H9 (cell line): ENCODE data around the gene FCRLA. TPM values are rescaled to one million over a fixed set of nuclear protein-coding genes. Genes with fewer than 3 reads are reported as not detected.

ENCODE experiments used
- DNase-seq: peaks from one replicate; pipeline ENCODE4 v3.0.0-alpha.2; 2017
- H2AFZ ChIP-seq: one replicate; pipeline ENCODE4 v1.6.1; 2013; ENCODE audit warnings: mild to moderate bottlenecking, low read length, control low read depth, moderate library complexity
- H2AK5ac ChIP-seq: 2 replicates; pipeline ENCODE4 v1.6.1; 2013; ENCODE audit warnings: low read length, control low read depth, mixed read lengths; ENCODE audit not compliant: insufficient read length
- H2BK120ac ChIP-seq: one replicate; pipeline ENCODE4 v1.6.1; 2013; ENCODE audit warnings: low read depth, mild to moderate bottlenecking, low read length, control low read depth, inconsistent platforms; ENCODE audit not compliant: poor library complexity, severe bottlenecking
- H2BK12ac ChIP-seq: 2 replicates; pipeline ENCODE4 v1.6.1; 2013; ENCODE audit warnings: low read length, control low read depth, mixed read lengths, low read depth; ENCODE audit not compliant: insufficient read length
- H2BK15ac ChIP-seq: 2 replicates; pipeline ENCODE4 v1.6.1; 2013; ENCODE audit warnings: low read depth, low read length, control low read depth
- H2BK20ac ChIP-seq: one replicate; pipeline ENCODE4 v1.6.1; 2013; ENCODE audit warnings: low read depth, mild to moderate bottlenecking, low read length, control low read depth, inconsistent platforms; ENCODE audit not compliant: poor library complexity, severe bottlenecking
- H2BK5ac ChIP-seq: 2 replicates; pipeline ENCODE4 v1.6.1; 2013; ENCODE audit warnings: low read length, control low read depth, mixed read lengths; ENCODE audit not compliant: insufficient read length
- H3K14ac ChIP-seq: 2 replicates; pipeline ENCODE4 v1.6.1; 2013; ENCODE audit warnings: low read length, control low read depth; ENCODE audit not compliant: insufficient read depth
- H3K18ac ChIP-seq: 2 replicates; pipeline ENCODE4 v1.6.1; 2013; ENCODE audit warnings: low read depth, mild to moderate bottlenecking, mixed read lengths, low read length, control low read depth; ENCODE audit not compliant: insufficient read length
- H3K23ac ChIP-seq: 2 replicates; pipeline ENCODE4 v1.6.1; 2013; ENCODE audit warnings: low read length, control low read depth, mixed read lengths, low read depth; ENCODE audit not compliant: insufficient read length
- H3K23me2 ChIP-seq: 2 replicates; pipeline ENCODE4 v1.6.1; 2013; ENCODE audit warnings: low read depth, mild to moderate bottlenecking, mixed read lengths, low read length, control low read depth; ENCODE audit not compliant: insufficient read length, poor library complexity, severe bottlenecking
- H3K27ac ChIP-seq: 2 replicates; pipeline ENCODE4 v1.5.1; 2013; ENCODE audit warnings: low read length, control low read depth, mixed read lengths, low read depth; ENCODE audit not compliant: insufficient read length
- H3K27me3 ChIP-seq: 2 replicates; pipeline ENCODE4 v1.6.1; 2013; ENCODE audit warnings: low read length, control low read depth, inconsistent platforms; ENCODE audit not compliant: insufficient read depth
- H3K4ac ChIP-seq: 2 replicates; pipeline ENCODE4 v1.6.1; 2013; ENCODE audit warnings: low read depth, mild to moderate bottlenecking, control low read depth, inconsistent platforms, low read length, moderate library complexity
- H3K4me1 ChIP-seq: 2 replicates; pipeline ENCODE4 v1.6.1; 2013; ENCODE audit warnings: low read length, control low read depth, inconsistent platforms; ENCODE audit not compliant: insufficient read depth
- H3K4me2 ChIP-seq: 2 replicates; pipeline ENCODE4 v1.6.1; 2013; ENCODE audit warnings: low read length, control low read depth, mixed read lengths; ENCODE audit not compliant: insufficient read length, insufficient read depth
- H3K56ac ChIP-seq: 2 replicates; pipeline ENCODE4 v1.6.1; 2013; ENCODE audit warnings: low read depth, mild to moderate bottlenecking, mixed read lengths, low read length, control low read depth; ENCODE audit not compliant: insufficient read length
- H3K79me1 ChIP-seq: 2 replicates; pipeline ENCODE4 v1.6.1; 2013; ENCODE audit warnings: low read depth, mild to moderate bottlenecking, moderate library complexity, low read length, control low read depth, inconsistent platforms; ENCODE audit not compliant: insufficient read depth, poor library complexity, severe bottlenecking
- H3K79me2 ChIP-seq: 2 replicates; pipeline ENCODE4 v1.6.1; 2013; ENCODE audit warnings: low read length, control low read depth, inconsistent platforms; ENCODE audit not compliant: insufficient read depth
- H3K9ac ChIP-seq: 2 replicates; pipeline ENCODE4 v1.6.1; 2013; ENCODE audit warnings: low read length, control low read depth, mixed read lengths; ENCODE audit not compliant: insufficient read length; ENCODE audit errors: extremely low read depth
- H3K9me3 ChIP-seq: one replicate; pipeline ENCODE4 v1.6.1; 2013; ENCODE audit warnings: low read depth, low read length, inconsistent platforms; ENCODE audit not compliant: control insufficient read depth
- H3T11ph ChIP-seq: one replicate; pipeline ENCODE4 v1.6.1; 2013; ENCODE audit warnings: mild to moderate bottlenecking, low read length, control low read depth, inconsistent platforms
- H4K20me1 ChIP-seq: one replicate; pipeline ENCODE4 v1.6.1; 2013; ENCODE audit not compliant: control insufficient read depth, insufficient read length, insufficient read depth
- H4K5ac ChIP-seq: 2 replicates; pipeline ENCODE4 v1.6.1; 2013; ENCODE audit warnings: low read depth, mild to moderate bottlenecking, mixed read lengths, low read length, control low read depth; ENCODE audit not compliant: insufficient read length
- H4K8ac ChIP-seq: replicated peaks from 2 replicates; pipeline ENCODE4 v1.6.1; 2013; ENCODE audit warnings: low read length, control low read depth, mixed read lengths, low read depth; ENCODE audit not compliant: insufficient read length
- H4K91ac ChIP-seq: 2 replicates; pipeline ENCODE4 v1.6.1; 2013; ENCODE audit warnings: low read depth, mild to moderate bottlenecking, moderate library complexity, mixed read lengths, low read length, control low read depth; ENCODE audit not compliant: insufficient read length
- H3K27ac Mint-ChIP-seq, 3 experiments: 2 replicates in 2 of 3; 3 replicates in 1 of 3; pipeline ENCODE4 v1.8.0; 2020 to 2021; ENCODE audit warnings: mixed read lengths in 3 of 3, mild to moderate bottlenecking in 1 of 3, moderate library complexity in 1 of 3
- H3K27me3 Mint-ChIP-seq: 2 replicates; pipeline ENCODE4 v1.8.0; 2021; ENCODE audit warnings: low read depth, mild to moderate bottlenecking, moderate library complexity, mixed read lengths
- H3K36me3 Mint-ChIP-seq, 3 experiments: 2 replicates in 2 of 3; 3 replicates in 1 of 3; pipeline ENCODE4 v1.8.0; 2020 to 2021; ENCODE audit warnings: low read depth in 3 of 3, mixed read lengths in 3 of 3; ENCODE audit not compliant: insufficient read depth in 1 of 3
- H3K4me1 Mint-ChIP-seq, 2 experiments: 2 replicates each; pipeline ENCODE4 v1.8.0; 2020; ENCODE audit warnings: mixed read lengths in 2 of 2
- H3K4me3 Mint-ChIP-seq, 2 experiments: 2 replicates in 1 of 2; 3 replicates in 1 of 2; pipeline ENCODE4 v1.8.0; 2020 to 2021; ENCODE audit warnings: mild to moderate bottlenecking in 2 of 2, mixed read lengths in 2 of 2, moderate library complexity in 1 of 2
- H3K9me3 Mint-ChIP-seq, 2 experiments: 2 replicates in 1 of 2; 3 replicates in 1 of 2; pipeline ENCODE4 v1.8.0; 2020; ENCODE audit warnings: mild to moderate bottlenecking in 2 of 2, mixed read lengths in 2 of 2, moderate library complexity in 1 of 2
- WGBS: extraction: QIAGEN DNeasy Blood & Tissue Kit; methylation state at CpG from one replicate; pipeline ENCODE4 v1.1.7; 2013; ENCODE audit warnings: missing lambda C conversion rate, low lambda C conversion rate, mixed read lengths; ENCODE audit not compliant: insufficient read length; ENCODE audit errors: extremely low coverage; 5-methylcytosine and 5-hydroxymethylcytosine counted together
- total RNA-seq: library from RNA; stranded (reverse); gene quantifications from 2 replicates; pipeline ENCODE4 v1.2.1, GENCODE V29; 2021
- TF ChIP-seq, protein P1 (sequence below): fragments of 200-600 bp; sonication (generic); conservative IDR thresholded peaks from 3 replicates; pipeline ENCODE4 v1.8.0; 2021; ENCODE audit warnings: antibody characterized with exemption, mild to moderate bottlenecking

Gene FCRLA
- total RNA-seq, 1 experiment from 2014 or later: not detected

DNA sequence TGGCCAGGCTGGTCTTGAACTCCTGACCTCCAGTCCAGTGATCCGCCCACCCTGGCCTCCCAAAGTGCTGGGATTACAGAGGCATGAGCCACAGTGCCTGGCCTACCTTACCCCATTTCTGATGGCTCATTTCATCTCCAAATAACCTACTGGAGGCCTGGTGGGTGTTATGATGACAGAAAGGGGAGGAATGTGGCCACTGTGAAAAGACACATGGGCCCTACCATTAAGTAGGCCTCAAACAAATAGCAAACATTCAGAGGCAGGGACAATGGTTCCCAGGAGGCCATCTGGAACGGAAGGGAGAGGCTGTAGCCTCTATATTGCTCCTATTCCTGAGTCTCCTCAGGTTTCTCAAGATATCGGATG lies 932 bp upstream of the FCRLA start:
- Histone ChIP-seq H3K27me3 (no peaks in the 10 kb centered on the region), H2BK120ac (no peak overlapping the region), H3K9me3 (no peaks in the 10 kb centered on the region), H2BK20ac (no peak overlapping the region), H4K20me1 (no peaks in the 10 kb centered on the region), H3K23ac (no peak overlapping the region), H2AFZ (no peak overlapping the region), H4K8ac (no peak overlapping the region), H3K18ac (no peak overlapping the region), H3K9ac (no peak overlapping the region), H3K4me2 (no peak overlapping the region), H3K4ac (no peak overlapping the region), H3K23me2 (no peaks in the 10 kb centered on the region), H4K5ac (no peak overlapping the region), H3K79me1 (no peaks in the 10 kb centered on the region), H3K79me2 (no peaks in the 10 kb centered on the region), H3K56ac (no peak overlapping the region), H2AK5ac (no peak overlapping the region), H2BK12ac (no peak overlapping the region), H3T11ph (no peak overlapping the region), H3K4me1 (no peaks in the 10 kb centered on the region), H3K14ac (no peak overlapping the region), H2BK5ac (no peak overlapping the region), H2BK15ac (no peak overlapping the region), H3K27ac (no peak overlapping the region), H4K91ac (no peak overlapping the region)
- H3K4me3 Mint-ChIP-seq: no peak overlapping the region
- WGBS: no CpG with 5 or more reads among the region's 3 CpGs
- H3K36me3 Mint-ChIP-seq: no peaks in the 10 kb centered on the region
- no peak overlapping the region for H3K27ac Mint-ChIP-seq
- no peak for DNase-seq
- H3K9me3 Mint-ChIP-seq: no peaks in the 10 kb centered on the region
- peaks cover 3% of the 10 kb centered on the region for H3K27me3 Mint-ChIP-seq
- TF ChIP-seq, protein P1, sequence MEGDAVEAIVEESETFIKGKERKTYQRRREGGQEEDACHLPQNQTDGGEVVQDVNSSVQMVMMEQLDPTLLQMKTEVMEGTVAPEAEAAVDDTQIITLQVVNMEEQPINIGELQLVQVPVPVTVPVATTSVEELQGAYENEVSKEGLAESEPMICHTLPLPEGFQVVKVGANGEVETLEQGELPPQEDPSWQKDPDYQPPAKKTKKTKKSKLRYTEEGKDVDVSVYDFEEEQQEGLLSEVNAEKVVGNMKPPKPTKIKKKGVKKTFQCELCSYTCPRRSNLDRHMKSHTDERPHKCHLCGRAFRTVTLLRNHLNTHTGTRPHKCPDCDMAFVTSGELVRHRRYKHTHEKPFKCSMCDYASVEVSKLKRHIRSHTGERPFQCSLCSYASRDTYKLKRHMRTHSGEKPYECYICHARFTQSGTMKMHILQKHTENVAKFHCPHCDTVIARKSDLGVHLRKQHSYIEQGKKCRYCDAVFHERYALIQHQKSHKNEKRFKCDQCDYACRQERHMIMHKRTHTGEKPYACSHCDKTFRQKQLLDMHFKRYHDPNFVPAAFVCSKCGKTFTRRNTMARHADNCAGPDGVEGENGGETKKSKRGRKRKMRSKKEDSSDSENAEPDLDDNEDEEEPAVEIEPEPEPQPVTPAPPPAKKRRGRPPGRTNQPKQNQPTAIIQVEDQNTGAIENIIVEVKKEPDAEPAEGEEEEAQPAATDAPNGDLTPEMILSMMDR: no peak
- peaks cover 12 to 18% of the 10 kb centered on the region in 2 experiments for H3K4me1 Mint-ChIP-seq
